SK-N-SH (cell line): ENCODE results near the gene PDE9A. TPM values are rescaled to one million over a fixed set of nuclear protein-coding genes. Genes with fewer than 3 reads are reported as not detected.

Source experiments
- CTCF ChIA-PET: fragments of 300-600, 350-600 bp; formaldehyde crosslinking; extraction: SDS; loops from one replicate; lab custom pipeline; 2021; lab: Yijun Ruan, JAX
- POLR2A ChIA-PET: fragments of 350-600 bp; sonication (Branson Sonifier 250); formaldehyde crosslinking; extraction: SDS; loops from one replicate; lab custom pipeline; 2020; ENCODE audit warnings: antibody characterized with exemption, inconsistent platforms; lab: Yijun Ruan, JAX
- DNase-seq: peaks from one replicate; pipeline ENCODE4 v3.0.0; 2012
- H2AFZ ChIP-seq: fragments of 200-600 bp; sonication (generic); 2 replicates; pipeline ENCODE4 v1.8.1; 2016; ENCODE audit warnings: antibody characterized with exemption, mild to moderate bottlenecking, low read depth
- H3F3A ChIP-seq: fragments of 200-600 bp; sonication (generic); replicated peaks from 2 replicates; pipeline ENCODE3; 2016; ENCODE audit warnings: antibody characterized with exemption, mild to moderate bottlenecking; ENCODE audit not compliant: insufficient read depth
- H3K27ac ChIP-seq, 2 experiments: fragments of 200-500 bp in 1 of 2; fragments of 200-600 bp in 1 of 2; sonication (Bioruptor generic) in 1 of 2; sonication (generic), shearing (Covaris generic) in 1 of 2; 2 replicates each; pipeline versions ENCODE4 v1.5.1 to v1.6.1; 2014 to 2016; ENCODE audit warnings: low read depth in 2 of 2, inconsistent platforms in 1 of 2, low read length in 1 of 2, mild to moderate bottlenecking in 1 of 2, mixed read lengths in 1 of 2
- H3K27me3 ChIP-seq: fragments of 200-600 bp; sonication (generic), shearing (Covaris generic); 2 replicates; pipeline ENCODE4 v1.6.1; 2016; ENCODE audit warnings: mixed run types; ENCODE audit not compliant: insufficient read depth
- H3K36me3 ChIP-seq, 2 experiments: fragments of 200-500 bp in 1 of 2; fragments of 200-600 bp in 1 of 2; sonication (Bioruptor generic) in 1 of 2; sonication (generic) in 1 of 2; replicated peaks in 1 of 2; 2 replicates each; pipeline versions ENCODE3 to v1.5.1; 2014 to 2016; ENCODE audit warnings: low read length in 1 of 2, mild to moderate bottlenecking in 1 of 2; ENCODE audit not compliant: insufficient read depth in 2 of 2, control insufficient read depth in 1 of 2
- H3K4me1 ChIP-seq, 2 experiments: fragments of 200-500 bp in 1 of 2; fragments of 200-600 bp in 1 of 2; sonication (Bioruptor generic) in 1 of 2; sonication (generic), shearing (Covaris generic) in 1 of 2; 2 replicates each; pipeline versions ENCODE4 v1.5.1 to v1.6.1; 2014 to 2016; ENCODE audit warnings: low read depth in 1 of 2, low read length in 1 of 2, mixed run types in 1 of 2; ENCODE audit not compliant: insufficient read depth in 2 of 2, control insufficient read depth in 1 of 2
- H3K4me2 ChIP-seq: fragments of 200-600 bp; sonication (generic), shearing (Covaris generic); 2 replicates; pipeline ENCODE4 v1.6.1; 2017; ENCODE audit warnings: mixed run types
- H3K4me3 ChIP-seq, 2 experiments: fragments of 200-500 bp in 1 of 2; fragments of 200-600 bp in 1 of 2; sonication (Bioruptor generic) in 1 of 2; sonication (generic), shearing (Covaris generic) in 1 of 2; 2 replicates each; pipeline versions ENCODE4 v1.5.1 to v1.8.1; 2014 to 2016; ENCODE audit warnings: low read depth in 2 of 2, inconsistent platforms in 1 of 2, low read length in 1 of 2, mild to moderate bottlenecking in 1 of 2, mixed read lengths in 1 of 2, moderate library complexity in 1 of 2
- H3K79me2 ChIP-seq: fragments of 200-600 bp; sonication (generic); 2 replicates; pipeline ENCODE4 v1.8.1; 2017; ENCODE audit warnings: mild to moderate bottlenecking; ENCODE audit not compliant: insufficient read depth
- H3K9ac ChIP-seq: fragments of 200-600 bp; sonication (generic); 2 replicates; pipeline ENCODE4 v1.6.1; 2017; ENCODE audit warnings: mixed run types
- H3K9me2 ChIP-seq: fragments of 200-600 bp; sonication (generic); 2 replicates; pipeline ENCODE4 v1.6.1; 2017; ENCODE audit warnings: mixed run types
- H3K9me3 ChIP-seq: fragments of 200-600 bp; sonication (generic); 2 replicates; pipeline ENCODE4 v1.6.1; 2017; ENCODE audit warnings: mixed run types, mild to moderate bottlenecking, moderate library complexity
- H4K20me1 ChIP-seq: fragments of 200-600 bp; sonication (generic); 2 replicates; pipeline ENCODE4 v1.6.1; 2017; ENCODE audit warnings: mild to moderate bottlenecking, mixed run types; ENCODE audit not compliant: insufficient read depth
- EZH2phosphoT487 ChIP-seq: fragments of 200-600 bp; sonication (generic); IDR thresholded peaks from 2 replicates; pipeline ENCODE4 v1.6.1; 2017; ENCODE audit warnings: low read depth, mixed run types, mild to moderate bottlenecking, antibody characterized with exemption, moderate library complexity, borderline replicate concordance
- FOSL2 ChIP-seq: IDR thresholded peaks from 2 replicates; pipeline ENCODE4 v1.4.0; 2012; ENCODE audit warnings: low read depth, mild to moderate bottlenecking, moderate library complexity, borderline replicate concordance
- FOXM1 ChIP-seq: IDR thresholded peaks from 2 replicates; pipeline ENCODE4 v1.4.0; 2012; ENCODE audit warnings: low read depth, mild to moderate bottlenecking
- GATA2 ChIP-seq: sonication (generic); formaldehyde crosslinking; IDR thresholded peaks from 2 replicates; pipeline ENCODE4 v1.5.0; 2020; ENCODE audit warnings: mild to moderate bottlenecking, missing genetic modification reagents
- JUND ChIP-seq: IDR thresholded peaks from 2 replicates; pipeline ENCODE4 v1.4.0; 2012
- NFIC ChIP-seq: IDR thresholded peaks from 2 replicates; pipeline ENCODE4 v1.4.0; 2012; ENCODE audit warnings: borderline replicate concordance
- POLR2AphosphoS5 ChIP-seq: IDR thresholded peaks from 2 replicates; pipeline ENCODE4 v1.6.1; 2012; ENCODE audit warnings: low read depth, low read length
- RAD21 ChIP-seq: IDR thresholded peaks from 2 replicates; pipeline ENCODE4 v1.6.1; 2012; ENCODE audit warnings: mild to moderate bottlenecking, low read length
- TEAD4 ChIP-seq: IDR thresholded peaks from 2 replicates; pipeline ENCODE4 v1.4.0; 2012; ENCODE audit warnings: mild to moderate bottlenecking, borderline replicate concordance; ENCODE audit not compliant: insufficient read depth
- WGBS: methylation state at CpG from one replicate; pipeline ENCODE4 v1.1.6; 2017; ENCODE audit warnings: low lambda C conversion rate; 5-methylcytosine and 5-hydroxymethylcytosine counted together
- polyA plus RNA-seq, 3 experiments: library from polyadenylated mRNA; depleted of rRNA; stranded (reverse); fragments of >200 nt; gene quantifications; 2 replicates each; pipeline ENCODE4 v1.2.3, GENCODE V29; 2012
- TF ChIP-seq, protein P1 (sequence below): IDR thresholded peaks from 2 replicates; pipeline ENCODE4 v1.4.0; 2012; ENCODE audit warnings: low read depth, borderline replicate concordance
- TF ChIP-seq, protein P2 (sequence below): fragments of 150-350 bp; IDR thresholded peaks from 2 replicates; pipeline ENCODE4 v1.6.1; 2017; ENCODE audit warnings: antibody characterized with exemption, low read length, low read depth, borderline replicate concordance
- TF ChIP-seq, protein P3 (sequence below): fragments of 200-600 bp; sonication (generic); IDR thresholded peaks from 2 replicates; pipeline ENCODE4 v1.6.1; 2017; ENCODE audit warnings: antibody characterized with exemption, mild to moderate bottlenecking, moderate library complexity
- TF ChIP-seq, protein P4 (sequence below): IDR thresholded peaks from 2 replicates; pipeline ENCODE4 v1.6.1; 2012; ENCODE audit warnings: mild to moderate bottlenecking, low read depth, low read length, moderate library complexity
- TF ChIP-seq, protein P5 (sequence below): IDR thresholded peaks from 2 replicates; pipeline ENCODE4; 2012
- TF ChIP-seq, protein P6 (sequence below): IDR thresholded peaks from 2 replicates; pipeline ENCODE4 v1.4.0; 2012; ENCODE audit warnings: low read depth
- TF ChIP-seq, protein P7 (sequence below): IDR thresholded peaks from 2 replicates; pipeline ENCODE4 v1.4.0; 2012; ENCODE audit warnings: low read depth, borderline replicate concordance

PDE9A gene
- polyA plus RNA-seq, 1 of the 3 experiments (the other 2 are of a cell fraction), result 0.28 TPM

DNA sequence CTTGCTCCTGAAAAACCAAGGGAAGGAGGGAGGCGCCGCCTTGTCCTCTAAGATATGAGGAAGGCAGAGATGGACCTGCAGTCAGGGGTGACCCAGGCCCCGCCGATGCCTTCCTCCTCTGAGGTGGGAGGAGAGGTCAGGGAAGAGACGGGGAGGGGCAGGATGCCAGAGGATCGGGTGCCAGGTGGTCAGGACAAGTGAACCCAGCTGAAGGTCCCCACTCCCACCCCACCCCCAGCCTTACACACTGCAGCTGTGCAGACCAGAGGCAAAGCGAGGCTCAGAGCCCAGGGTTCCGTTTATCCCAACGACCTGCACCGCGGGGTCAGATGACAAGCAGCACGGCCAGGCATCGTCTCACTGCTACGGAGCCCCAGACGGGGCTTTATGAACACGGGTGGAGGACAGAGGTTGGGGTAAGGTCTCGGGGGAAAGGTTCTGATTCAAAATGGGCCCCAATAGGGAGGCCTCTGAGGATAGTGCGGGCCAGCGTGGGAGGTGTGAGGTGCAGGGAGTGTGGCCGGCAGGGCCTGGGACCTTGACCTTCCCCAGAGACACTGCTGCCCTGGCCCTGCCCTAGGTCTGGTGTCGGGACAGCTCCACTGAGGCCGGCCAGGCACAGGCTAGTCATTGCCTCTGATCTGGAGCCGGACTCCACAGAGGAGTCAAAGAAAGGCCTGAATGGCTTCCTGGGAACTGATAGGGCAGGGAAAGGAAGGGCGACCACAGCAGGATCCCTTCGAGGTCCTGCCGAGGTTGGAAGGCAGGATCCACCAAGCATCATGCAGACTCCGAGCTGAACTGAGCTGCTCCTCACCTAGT, 113.5 kb downstream of the PDE9A start (continued):
- TF ChIP-seq, protein P1, sequence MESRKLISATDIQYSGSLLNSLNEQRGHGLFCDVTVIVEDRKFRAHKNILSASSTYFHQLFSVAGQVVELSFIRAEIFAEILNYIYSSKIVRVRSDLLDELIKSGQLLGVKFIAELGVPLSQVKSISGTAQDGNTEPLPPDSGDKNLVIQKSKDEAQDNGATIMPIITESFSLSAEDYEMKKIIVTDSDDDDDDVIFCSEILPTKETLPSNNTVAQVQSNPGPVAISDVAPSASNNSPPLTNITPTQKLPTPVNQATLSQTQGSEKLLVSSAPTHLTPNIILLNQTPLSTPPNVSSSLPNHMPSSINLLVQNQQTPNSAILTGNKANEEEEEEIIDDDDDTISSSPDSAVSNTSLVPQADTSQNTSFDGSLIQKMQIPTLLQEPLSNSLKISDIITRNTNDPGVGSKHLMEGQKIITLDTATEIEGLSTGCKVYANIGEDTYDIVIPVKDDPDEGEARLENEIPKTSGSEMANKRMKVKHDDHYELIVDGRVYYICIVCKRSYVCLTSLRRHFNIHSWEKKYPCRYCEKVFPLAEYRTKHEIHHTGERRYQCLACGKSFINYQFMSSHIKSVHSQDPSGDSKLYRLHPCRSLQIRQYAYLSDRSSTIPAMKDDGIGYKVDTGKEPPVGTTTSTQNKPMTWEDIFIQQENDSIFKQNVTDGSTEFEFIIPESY, result no peak

DNA sequence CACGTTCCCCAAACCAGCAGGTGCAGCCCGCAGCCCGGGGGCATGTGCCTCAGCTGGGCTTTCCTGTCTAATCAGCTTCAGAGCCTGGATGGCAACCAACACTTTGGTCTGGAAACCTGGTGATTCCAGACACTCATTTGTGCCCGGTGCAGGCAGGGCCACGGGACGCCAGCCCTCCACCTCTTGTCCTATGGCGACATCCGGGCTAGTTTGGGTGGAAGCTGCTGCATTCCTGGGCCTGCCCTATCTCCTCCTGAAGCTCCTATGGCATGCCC, 114.1 kb downstream of the PDE9A start:
- no peaks in the 10 kb centered on the region for H3F3A ChIP-seq
- H3K4me1 ChIP-seq, result no peaks in the 10 kb centered on the region
- 65% methylated on average over 2 of the region's 8 CpGs for WGBS
- H3K27ac ChIP-seq, result no peak overlapping the region
- no peak overlapping the region for H3K4me3 ChIP-seq
- H3K79me2 ChIP-seq, result no peaks in the 10 kb centered on the region
- POLR2A ChIA-PET, result interaction anchor here (0.6 kb wide), 1 partner anchor 208 kb away, joined by 3 read pairs; no protein-coding TSS in a partner anchor
- no peaks in the 10 kb centered on the region for H3K36me3 ChIP-seq
- CTCF ChIA-PET, result no interaction called here
- no peaks in the 10 kb centered on the region for H3K27me3 ChIP-seq
- DNase-seq, result no peak
- no peak overlapping the region for H2AFZ ChIP-seq
- no peaks in the 10 kb centered on the region for H4K20me1 ChIP-seq
- no peaks in the 10 kb centered on the region for H3K9me2 ChIP-seq
- no peaks in the 10 kb centered on the region for H3K9me3 ChIP-seq
- no peak overlapping the region for H3K4me2 ChIP-seq
- H3K9ac ChIP-seq, result no peak overlapping the region
- no peak for TF ChIP-seq FOXM1
- no peak for TF ChIP-seq JUND
- TF ChIP-seq, protein P2, sequence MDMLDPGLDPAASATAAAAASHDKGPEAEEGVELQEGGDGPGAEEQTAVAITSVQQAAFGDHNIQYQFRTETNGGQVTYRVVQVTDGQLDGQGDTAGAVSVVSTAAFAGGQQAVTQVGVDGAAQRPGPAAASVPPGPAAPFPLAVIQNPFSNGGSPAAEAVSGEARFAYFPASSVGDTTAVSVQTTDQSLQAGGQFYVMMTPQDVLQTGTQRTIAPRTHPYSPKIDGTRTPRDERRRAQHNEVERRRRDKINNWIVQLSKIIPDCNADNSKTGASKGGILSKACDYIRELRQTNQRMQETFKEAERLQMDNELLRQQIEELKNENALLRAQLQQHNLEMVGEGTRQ, result no peak
- no peak for TF ChIP-seq NFIC
- TF ChIP-seq, protein P3, sequence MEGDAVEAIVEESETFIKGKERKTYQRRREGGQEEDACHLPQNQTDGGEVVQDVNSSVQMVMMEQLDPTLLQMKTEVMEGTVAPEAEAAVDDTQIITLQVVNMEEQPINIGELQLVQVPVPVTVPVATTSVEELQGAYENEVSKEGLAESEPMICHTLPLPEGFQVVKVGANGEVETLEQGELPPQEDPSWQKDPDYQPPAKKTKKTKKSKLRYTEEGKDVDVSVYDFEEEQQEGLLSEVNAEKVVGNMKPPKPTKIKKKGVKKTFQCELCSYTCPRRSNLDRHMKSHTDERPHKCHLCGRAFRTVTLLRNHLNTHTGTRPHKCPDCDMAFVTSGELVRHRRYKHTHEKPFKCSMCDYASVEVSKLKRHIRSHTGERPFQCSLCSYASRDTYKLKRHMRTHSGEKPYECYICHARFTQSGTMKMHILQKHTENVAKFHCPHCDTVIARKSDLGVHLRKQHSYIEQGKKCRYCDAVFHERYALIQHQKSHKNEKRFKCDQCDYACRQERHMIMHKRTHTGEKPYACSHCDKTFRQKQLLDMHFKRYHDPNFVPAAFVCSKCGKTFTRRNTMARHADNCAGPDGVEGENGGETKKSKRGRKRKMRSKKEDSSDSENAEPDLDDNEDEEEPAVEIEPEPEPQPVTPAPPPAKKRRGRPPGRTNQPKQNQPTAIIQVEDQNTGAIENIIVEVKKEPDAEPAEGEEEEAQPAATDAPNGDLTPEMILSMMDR, result no peak
- TF ChIP-seq, protein P1, result no peak
- no peak for TF ChIP-seq EZH2phosphoT487
- no peak for TF ChIP-seq FOSL2
- TF ChIP-seq TEAD4, result no peak
- no peak for TF ChIP-seq POLR2AphosphoS5
- TF ChIP-seq, protein P4, sequence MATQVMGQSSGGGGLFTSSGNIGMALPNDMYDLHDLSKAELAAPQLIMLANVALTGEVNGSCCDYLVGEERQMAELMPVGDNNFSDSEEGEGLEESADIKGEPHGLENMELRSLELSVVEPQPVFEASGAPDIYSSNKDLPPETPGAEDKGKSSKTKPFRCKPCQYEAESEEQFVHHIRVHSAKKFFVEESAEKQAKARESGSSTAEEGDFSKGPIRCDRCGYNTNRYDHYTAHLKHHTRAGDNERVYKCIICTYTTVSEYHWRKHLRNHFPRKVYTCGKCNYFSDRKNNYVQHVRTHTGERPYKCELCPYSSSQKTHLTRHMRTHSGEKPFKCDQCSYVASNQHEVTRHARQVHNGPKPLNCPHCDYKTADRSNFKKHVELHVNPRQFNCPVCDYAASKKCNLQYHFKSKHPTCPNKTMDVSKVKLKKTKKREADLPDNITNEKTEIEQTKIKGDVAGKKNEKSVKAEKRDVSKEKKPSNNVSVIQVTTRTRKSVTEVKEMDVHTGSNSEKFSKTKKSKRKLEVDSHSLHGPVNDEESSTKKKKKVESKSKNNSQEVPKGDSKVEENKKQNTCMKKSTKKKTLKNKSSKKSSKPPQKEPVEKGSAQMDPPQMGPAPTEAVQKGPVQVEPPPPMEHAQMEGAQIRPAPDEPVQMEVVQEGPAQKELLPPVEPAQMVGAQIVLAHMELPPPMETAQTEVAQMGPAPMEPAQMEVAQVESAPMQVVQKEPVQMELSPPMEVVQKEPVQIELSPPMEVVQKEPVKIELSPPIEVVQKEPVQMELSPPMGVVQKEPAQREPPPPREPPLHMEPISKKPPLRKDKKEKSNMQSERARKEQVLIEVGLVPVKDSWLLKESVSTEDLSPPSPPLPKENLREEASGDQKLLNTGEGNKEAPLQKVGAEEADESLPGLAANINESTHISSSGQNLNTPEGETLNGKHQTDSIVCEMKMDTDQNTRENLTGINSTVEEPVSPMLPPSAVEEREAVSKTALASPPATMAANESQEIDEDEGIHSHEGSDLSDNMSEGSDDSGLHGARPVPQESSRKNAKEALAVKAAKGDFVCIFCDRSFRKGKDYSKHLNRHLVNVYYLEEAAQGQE, result no peak
- TF ChIP-seq, protein P5, sequence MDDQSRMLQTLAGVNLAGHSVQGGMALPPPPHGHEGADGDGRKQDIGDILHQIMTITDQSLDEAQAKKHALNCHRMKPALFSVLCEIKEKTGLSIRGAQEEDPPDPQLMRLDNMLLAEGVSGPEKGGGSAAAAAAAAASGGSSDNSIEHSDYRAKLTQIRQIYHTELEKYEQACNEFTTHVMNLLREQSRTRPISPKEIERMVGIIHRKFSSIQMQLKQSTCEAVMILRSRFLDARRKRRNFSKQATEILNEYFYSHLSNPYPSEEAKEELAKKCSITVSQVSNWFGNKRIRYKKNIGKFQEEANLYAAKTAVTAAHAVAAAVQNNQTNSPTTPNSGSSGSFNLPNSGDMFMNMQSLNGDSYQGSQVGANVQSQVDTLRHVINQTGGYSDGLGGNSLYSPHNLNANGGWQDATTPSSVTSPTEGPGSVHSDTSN, result no peak
- TF ChIP-seq, protein P6, sequence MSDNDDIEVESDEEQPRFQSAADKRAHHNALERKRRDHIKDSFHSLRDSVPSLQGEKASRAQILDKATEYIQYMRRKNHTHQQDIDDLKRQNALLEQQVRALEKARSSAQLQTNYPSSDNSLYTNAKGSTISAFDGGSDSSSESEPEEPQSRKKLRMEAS, result no peak
- TF ChIP-seq GATA2, result no peak
- no peak for TF ChIP-seq RAD21
- TF ChIP-seq, protein P7, sequence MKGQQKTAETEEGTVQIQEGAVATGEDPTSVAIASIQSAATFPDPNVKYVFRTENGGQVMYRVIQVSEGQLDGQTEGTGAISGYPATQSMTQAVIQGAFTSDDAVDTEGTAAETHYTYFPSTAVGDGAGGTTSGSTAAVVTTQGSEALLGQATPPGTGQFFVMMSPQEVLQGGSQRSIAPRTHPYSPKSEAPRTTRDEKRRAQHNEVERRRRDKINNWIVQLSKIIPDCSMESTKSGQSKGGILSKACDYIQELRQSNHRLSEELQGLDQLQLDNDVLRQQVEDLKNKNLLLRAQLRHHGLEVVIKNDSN, result no peak
